Inflammatory macrophage (primary cell): ENCODE data around the gene STARD5.
A peak's percentile ranks its signal among the peaks of the same experiment; 100 is the strongest.

Source experiments
- DNase-seq, 2 donors: peaks; one replicate each; pipeline ENCODE4 v3.0.0-alpha.2; 2020 to 2022

STARD5 gene

GRCh38 chr15:81292523-81293001 lies 31.4 kb downstream of the STARD5 start:
- peak in 1 of 2 donors; percentile 18 for DNase-seq

DNA sequence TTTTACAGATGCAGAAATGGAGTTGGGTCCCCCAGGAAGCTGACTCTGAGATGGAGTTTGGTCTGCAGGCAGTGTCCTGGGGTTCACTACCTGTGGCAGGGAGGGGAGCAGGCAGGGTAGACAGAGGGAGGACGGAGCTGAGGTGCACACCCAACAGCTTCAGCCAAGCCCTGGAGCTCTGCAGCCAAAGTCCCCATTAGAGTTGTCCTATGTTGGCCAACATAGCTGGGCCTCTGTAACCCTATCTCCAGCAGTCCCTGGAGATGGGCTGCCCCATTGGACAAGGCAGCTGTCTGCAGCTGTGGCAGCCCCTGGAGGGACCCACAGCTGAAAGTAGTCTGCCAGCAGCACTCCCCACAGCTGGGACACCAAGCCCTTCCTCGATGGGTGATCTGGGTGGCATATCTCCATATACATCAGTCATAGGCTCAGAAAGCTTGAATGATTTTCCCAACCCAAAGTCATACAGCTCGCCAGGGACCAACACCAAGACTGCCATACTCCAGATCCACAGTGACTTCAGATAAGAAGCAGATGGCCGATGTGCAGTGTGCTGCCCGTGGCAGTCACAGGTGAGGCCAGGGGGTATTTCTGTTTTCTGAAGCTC lies 31.9 kb downstream of the STARD5 start:
- DNase-seq: no peak

DNA sequence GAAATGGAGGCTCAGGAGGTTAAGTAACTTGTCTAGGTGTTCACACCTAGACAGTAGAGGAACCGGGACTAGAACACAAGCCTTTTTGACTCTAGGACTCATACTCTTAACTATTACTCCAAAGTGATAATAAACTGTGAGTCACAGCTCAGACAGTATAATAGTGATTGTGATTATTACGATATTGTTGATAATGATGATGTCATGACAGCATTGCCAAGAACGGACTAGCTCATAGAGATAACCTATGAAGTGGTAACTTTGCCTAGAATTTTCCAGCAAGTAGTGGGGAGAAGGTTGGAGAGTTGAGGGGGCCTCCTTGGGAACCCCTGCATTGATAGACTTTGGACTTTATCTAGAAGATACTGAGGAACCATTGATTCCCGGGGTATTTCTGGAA lies 34.0 kb downstream of the STARD5 start:
- no peak for DNase-seq

- no peak for DNase-seq
These were observed 35.3 kb downstream of the STARD5 start for GRCh38 chr15:81288616-81289015.

GRCh38 chr15:81288040-81288439 lies 35.9 kb downstream of the STARD5 start:
- DNase-seq: no peak

DNA sequence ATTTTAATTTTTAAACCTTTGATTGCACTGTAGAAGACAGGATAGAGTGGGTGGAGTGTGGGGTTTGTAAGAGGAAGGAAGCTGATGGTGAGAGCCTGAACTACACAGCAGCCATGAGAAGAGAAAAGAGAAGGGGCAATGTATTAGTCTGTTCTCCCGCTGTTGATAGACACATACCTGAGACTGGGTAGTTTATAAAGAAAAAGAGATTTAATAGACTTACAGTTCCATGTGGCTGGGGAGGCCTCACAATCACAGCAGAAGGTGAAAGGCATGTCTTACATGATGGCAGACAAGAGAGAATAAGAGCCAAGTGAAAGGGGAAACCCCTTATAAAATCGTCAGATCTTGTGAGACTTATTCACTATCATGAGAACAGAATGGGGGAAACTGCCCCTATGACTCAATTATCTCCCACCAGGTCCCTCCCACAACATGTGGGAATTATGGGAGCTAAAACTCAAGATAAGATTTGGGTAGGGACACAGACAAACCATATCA lies 37.3 kb downstream of the STARD5 start:
- DNase-seq: peak; percentile 80

DNA sequence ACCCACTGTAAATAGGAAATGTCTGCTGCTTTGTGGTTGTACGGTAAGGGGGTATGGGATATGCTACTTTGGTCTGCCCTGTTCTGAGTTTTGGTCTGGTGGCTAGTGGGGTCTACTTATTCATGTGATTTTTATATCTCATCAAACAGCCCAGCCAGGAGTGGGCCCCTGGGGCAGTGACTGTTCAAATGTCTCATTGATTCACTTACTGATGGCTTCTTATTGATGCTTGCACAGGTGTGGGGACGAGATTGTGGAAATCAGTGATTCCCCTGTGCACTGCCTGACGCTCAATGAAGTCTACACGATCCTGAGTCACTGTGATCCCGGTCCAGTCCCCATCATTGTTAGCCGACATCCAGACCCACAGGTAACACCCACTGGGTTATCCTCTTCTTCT lies 38.5 kb downstream of the STARD5 start:
- DNase-seq: no peak

GRCh38 chr15:81284256-81285031 lies 39.5 kb downstream of the STARD5 start:
- DNase-seq: peak; percentile 56 to 63

GRCh38 chr15:81282911-81283310 lies 41.0 kb downstream of the STARD5 start:
- no peak for DNase-seq

GRCh38 chr15:81282606-81282895 lies 41.4 kb downstream of the STARD5 start:
- DNase-seq: no peak

GRCh38 chr15:81281766-81282605 lies 42.0 kb downstream of the STARD5 start:
- DNase-seq: peak in 1 of 2 donors; percentile 26

- DNase-seq: no peak
These were observed 42.5 kb downstream of the STARD5 start for GRCh38 chr15:81281456-81281735.

DNA sequence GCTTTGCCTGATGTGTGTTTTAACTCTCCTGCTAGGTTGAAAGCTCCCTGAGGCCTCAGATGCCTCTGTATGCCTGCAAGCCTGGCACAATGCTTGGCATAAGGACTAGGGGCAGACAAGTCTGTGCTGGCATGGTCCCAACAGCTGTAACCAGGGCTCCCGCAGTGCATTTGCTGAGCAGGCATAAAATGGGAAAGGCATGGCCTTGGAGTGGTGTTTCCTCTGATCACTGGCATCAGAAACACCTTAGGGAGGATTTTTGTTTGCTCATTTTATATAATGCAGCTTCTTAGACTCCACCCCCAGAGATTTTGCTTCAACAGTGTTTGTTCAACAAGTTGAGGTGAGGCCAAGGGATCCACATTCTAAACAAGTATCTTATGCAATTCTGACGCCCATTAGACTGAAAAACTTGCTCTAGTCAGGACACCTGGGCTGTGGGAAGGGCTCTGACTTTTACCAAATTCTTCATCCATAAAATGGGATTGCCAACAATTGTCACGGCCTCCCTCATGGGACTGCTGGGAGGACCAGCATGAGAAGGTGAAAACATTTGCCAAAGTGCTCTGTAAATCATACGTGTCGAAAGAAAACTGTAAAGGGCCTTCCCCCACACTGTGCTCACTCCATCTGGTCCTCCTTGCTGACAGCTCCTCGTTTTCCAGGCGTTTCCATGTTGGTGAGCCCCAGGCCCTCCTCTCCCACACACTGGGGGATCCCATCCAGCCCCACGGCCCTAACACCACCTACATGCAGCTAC lies 43.1 kb downstream of the STARD5 start:
- no peak for DNase-seq

GRCh38 chr15:81279621-81280485 lies 44.1 kb downstream of the STARD5 start:
- no peak for DNase-seq

DNA sequence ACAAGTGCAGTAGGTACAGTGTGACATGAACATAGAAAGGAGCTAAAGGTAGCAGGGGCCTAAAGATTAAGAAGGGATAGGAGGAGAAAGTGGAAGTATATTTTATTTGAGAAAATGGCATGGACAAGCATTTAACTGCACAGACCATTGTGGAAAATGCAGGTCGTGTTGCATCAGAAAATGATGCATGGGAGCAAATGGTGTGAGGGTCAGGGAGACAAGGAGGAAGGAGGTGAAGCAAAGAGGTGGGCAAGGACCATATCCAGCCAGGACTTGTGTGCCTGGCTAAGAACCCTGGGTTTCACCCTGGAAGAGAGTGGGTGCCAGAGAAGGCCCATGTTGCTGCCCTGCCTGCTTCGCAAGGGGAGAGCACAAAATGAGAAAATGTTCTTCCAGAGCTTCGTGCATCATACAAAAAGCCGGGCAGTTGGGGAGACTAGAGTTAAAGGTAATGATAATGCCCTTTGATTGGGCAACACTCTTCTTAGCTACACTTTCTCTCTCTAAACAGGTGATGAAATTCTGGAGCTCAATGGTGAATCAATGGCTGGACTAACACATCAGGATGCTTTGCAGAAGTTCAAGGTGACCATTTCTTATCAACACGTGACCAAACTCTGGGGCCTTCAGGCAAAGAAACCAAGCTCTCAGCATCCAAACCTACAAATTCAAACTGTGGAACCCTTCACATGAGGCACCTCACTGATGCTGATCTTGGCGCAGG lies 45.5 kb downstream of the STARD5 start:
- DNase-seq: no peak

- no peak for DNase-seq
These were observed 46.1 kb downstream of the STARD5 start for GRCh38 chr15:81277851-81278250.

DNA sequence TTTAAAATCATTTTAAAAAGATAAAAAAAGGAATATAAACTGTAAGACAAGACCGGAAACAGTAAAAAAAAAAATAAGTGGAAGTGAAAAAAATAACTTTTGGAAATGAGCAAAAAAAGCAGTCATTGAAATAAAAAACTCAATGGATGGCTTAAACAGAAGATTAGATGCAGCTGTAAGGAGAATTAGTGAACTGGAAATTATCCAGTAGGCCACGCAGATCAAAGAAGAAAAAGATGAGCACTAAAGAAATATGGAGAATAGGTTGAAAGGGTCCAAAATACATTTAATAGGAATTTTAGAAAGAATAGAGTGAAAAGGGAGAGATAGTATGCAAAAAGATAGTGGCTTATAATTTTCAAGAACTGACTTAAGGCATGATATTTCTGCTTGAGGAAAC lies 47.0 kb downstream of the STARD5 start:
- no peak for DNase-seq

- no peak for DNase-seq
These were observed 48.1 kb downstream of the STARD5 start for GRCh38 chr15:81275711-81276392.

DNA sequence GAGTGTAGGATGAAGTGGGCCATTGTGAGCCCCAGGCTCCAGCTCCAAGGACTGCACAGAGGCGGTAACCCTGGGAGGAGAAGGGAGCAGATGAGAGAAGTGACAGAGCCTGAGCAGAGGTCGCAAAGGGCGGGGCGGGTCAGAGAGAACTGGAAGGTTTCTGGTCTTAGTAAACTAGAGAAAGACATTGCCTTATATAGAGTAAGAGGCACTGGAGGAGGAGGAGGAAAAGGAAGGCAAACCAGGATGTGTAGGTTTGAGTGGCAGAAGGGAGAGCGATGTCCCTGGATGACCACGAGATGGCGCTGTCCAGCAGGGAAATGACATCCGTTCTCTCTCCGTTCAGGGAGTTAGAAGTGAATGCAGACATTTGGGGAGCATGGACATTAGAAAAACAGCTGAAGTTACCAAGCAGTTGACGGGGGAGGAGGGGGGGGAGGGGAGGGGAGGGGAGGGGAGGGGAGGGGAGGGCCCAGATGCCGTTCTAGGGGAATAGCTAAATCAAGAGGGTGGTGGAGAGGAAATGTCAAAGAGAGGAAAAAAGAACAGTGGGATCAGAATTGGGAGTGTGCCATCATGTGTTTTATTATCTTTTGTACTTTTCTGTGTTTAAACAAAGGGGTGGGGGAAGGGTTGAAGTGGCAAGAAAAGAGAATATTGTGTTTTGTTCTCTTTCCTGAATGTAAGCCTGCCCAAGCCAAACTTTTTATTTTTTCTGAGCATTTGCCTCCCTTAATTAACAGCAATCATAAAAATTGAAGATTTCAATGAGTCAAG lies 48.8 kb downstream of the STARD5 start:
- peak; percentile 89 to 91 for DNase-seq

- no peak for DNase-seq
These were observed 49.7 kb downstream of the STARD5 start for GRCh38 chr15:81274255-81274654.
